Measurements from ENCODE around the gene RNASEL. TPM values are rescaled to one million over a fixed set of nuclear protein-coding genes. Genes with fewer than 3 reads are reported as not detected.

Gene RNASEL
- total and polyA plus RNA-seq, 2 of the 13 experiments (the other 11 are each of a cell fraction or from before 2014, with no cell fraction given) = 0.05 to 0.20 TPM

DNA sequence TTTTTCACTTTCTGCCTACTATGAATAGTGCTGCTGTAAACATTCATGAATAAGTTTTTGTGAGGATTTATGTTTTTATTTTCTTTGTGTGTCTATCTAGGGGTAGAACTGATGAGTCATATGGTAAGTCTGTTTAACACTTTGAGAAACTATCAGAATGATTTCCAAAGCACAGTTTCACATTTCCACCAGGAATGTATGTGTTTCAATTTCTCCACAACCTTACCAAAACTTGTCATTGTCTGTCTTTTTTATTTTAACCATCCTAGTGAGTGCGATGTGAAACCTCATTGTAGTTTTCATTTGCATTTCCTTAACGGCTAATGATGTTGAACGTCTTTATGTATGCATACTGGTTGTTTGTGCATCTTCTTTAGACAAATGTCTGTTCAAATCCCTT is 23.5 kb downstream of the RNASEL start (continued):
- TF ChIP-seq, protein P1, sequence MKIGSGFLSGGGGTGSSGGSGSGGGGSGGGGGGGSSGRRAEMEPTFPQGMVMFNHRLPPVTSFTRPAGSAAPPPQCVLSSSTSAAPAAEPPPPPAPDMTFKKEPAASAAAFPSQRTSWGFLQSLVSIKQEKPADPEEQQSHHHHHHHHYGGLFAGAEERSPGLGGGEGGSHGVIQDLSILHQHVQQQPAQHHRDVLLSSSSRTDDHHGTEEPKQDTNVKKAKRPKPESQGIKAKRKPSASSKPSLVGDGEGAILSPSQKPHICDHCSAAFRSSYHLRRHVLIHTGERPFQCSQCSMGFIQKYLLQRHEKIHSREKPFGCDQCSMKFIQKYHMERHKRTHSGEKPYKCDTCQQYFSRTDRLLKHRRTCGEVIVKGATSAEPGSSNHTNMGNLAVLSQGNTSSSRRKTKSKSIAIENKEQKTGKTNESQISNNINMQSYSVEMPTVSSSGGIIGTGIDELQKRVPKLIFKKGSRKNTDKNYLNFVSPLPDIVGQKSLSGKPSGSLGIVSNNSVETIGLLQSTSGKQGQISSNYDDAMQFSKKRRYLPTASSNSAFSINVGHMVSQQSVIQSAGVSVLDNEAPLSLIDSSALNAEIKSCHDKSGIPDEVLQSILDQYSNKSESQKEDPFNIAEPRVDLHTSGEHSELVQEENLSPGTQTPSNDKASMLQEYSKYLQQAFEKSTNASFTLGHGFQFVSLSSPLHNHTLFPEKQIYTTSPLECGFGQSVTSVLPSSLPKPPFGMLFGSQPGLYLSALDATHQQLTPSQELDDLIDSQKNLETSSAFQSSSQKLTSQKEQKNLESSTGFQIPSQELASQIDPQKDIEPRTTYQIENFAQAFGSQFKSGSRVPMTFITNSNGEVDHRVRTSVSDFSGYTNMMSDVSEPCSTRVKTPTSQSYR (CRISPR knock-in tag; IDR thresholded peaks at IDR 0.05; ENCODE audit: borderline replicate concordance) = no peak
- TF ChIP-seq TCF7 (IDR thresholded peaks at IDR 0.05; ENCODE audit: low read depth) (no peak), TBX2 (CRISPR knock-in tag; IDR thresholded peaks at IDR 0.05; ENCODE audit: borderline replicate concordance) (no peak)

DNA sequence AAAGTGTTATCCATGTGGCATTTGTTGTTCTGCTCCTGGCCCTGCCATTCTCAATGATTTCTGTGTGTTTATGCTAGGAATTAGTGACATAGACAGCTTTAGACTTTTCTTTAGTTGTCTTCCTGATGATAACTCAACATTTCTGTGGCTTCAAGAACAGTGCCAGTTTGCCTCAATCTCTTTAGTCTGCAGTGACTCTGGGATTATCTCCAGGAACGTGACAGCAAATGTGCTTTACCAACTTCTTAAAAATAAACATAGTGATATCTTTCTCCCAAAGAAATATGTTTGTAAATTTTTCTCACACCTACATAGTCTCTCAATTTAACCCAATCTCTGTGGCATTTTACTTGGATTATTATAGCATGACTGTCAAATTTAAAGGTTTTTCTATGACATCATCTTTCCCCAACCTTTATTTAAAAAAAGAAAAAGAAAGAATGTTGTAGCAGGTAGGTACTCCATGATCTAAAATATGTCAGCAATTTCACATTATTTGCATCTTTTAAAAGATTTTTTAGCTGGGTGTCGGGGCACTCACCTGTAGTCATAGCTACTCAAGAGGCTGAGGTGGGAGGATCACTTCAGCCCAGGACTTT is 24.6 kb downstream of the RNASEL start:
- H3K9me3 ChIP-seq (ENCODE audit: low read length) = no peaks in the 10 kb centered on the region
- H3K4me2 ChIP-seq (ENCODE audit: low read depth, low read length) = no peak overlapping the region
- H3K36me3 ChIP-seq (replicated peaks in 1 of 2; ENCODE audit: control insufficient read depth in 1 of 2, insufficient read depth in 2 of 2, low read length in 2 of 2) = no peaks in the 10 kb centered on the region
- 15% methylated on average over 2 of the region's 2 CpGs for WGBS (ENCODE audit: low lambda C conversion rate)
- H4K20me1 ChIP-seq (ENCODE audit: insufficient read depth, low read length) = no peaks in the 10 kb centered on the region
- DNase-seq (ENCODE audit: low spot score) (no peak), ATAC-seq (no peak), FAIRE-seq (no peak)
- H2AFZ ChIP-seq (ENCODE audit: low read length) = no peak overlapping the region
- in situ Hi-C loops (cut with HindIII; ENCODE audit: extremely low pct_ligation_motif_present, low pct_unique_long_range_greater_than_20kb) = no loop called here
- H3K4me3 ChIP-seq (replicated peaks in 1 of 3; ENCODE audit: insufficient read depth in 1 of 3, low read depth in 2 of 3, low read length in 3 of 3) = no peak overlapping the region
- H3K27me3 ChIP-seq (ENCODE audit: control insufficient read depth in 1 of 2, insufficient read depth in 2 of 2, low read length in 2 of 2) = no peaks in the 10 kb centered on the region; a peak in 1 of 5 replicates
- H3K9ac ChIP-seq (ENCODE audit: insufficient read depth, low read depth, low read length) = no peak overlapping the region
- H3K27ac ChIP-seq (ENCODE audit: extremely low read length, insufficient read depth, low read length) = no peak overlapping the region
- BruUV-seq (replicated peaks) = no TSS peak
- no peaks in the 10 kb centered on the region for H3K4me1 ChIP-seq (ENCODE audit: insufficient read depth, low read length)
- POLR2A ChIA-PET = no interaction called here
- CTCF ChIA-PET (ENCODE audit: low intra/inter-chr PET ratio, low total read pairs) = no interaction called here
- TF ChIP-seq ZBTB21 (CRISPR knock-in tag; IDR thresholded peaks at IDR 0.05) (no peak), NFE2L2 (IDR thresholded peaks at IDR 0.05; ENCODE audit: low read length) (peak; percentile 37; the same call in 1 of the 2 replicates), ZNF660 (CRISPR knock-in tag; IDR thresholded peaks at IDR 0.05; ENCODE audit: borderline replicate concordance, low read depth) (no peak), CREB1 (IDR thresholded peaks at IDR 0.05) (0 out of 2 replicates have a peak, but pooled peaks have one; percentile 9), CREB1 (CRISPR knock-in tag; IDR thresholded peaks at IDR 0.05) (no peak), ZNF160 (CRISPR knock-in tag; IDR thresholded peaks at IDR 0.05) (no peak), ATF7 (IDR thresholded peaks at IDR 0.05) (peak; percentile 70), ATF7 (CRISPR knock-in tag; IDR thresholded peaks at IDR 0.05) (no peak), RORA (CRISPR knock-in tag; IDR thresholded peaks at IDR 0.05) (no peak), TEAD3 (CRISPR knock-in tag; optimal IDR thresholded peaks at IDR 0.05; ENCODE audit: borderline replicate concordance) (no peak)
- TF ChIP-seq, protein P2, sequence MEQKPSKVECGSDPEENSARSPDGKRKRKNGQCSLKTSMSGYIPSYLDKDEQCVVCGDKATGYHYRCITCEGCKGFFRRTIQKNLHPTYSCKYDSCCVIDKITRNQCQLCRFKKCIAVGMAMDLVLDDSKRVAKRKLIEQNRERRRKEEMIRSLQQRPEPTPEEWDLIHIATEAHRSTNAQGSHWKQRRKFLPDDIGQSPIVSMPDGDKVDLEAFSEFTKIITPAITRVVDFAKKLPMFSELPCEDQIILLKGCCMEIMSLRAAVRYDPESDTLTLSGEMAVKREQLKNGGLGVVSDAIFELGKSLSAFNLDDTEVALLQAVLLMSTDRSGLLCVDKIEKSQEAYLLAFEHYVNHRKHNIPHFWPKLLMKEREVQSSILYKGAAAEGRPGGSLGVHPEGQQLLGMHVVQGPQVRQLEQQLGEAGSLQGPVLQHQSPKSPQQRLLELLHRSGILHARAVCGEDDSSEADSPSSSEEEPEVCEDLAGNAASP (CRISPR knock-in tag; IDR thresholded peaks at IDR 0.05; ENCODE audit: borderline replicate concordance) = no peak
- TF ChIP-seq, protein P3, sequence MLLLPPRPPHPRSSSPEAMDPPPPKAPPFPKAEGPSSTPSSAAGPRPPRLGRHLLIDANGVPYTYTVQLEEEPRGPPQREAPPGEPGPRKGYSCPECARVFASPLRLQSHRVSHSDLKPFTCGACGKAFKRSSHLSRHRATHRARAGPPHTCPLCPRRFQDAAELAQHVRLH (CRISPR knock-in tag; IDR thresholded peaks at IDR 0.05; ENCODE audit: borderline replicate concordance, low read depth) = no peak
- H3K79me2 ChIP-seq (ENCODE audit: insufficient read depth, low read length) = no peaks in the 10 kb centered on the region
- intact Hi-C loops (cut with micrococcal nuclease; ENCODE audit: unreplicated experiment) = no loop called here
